GM18519 (cell line): ENCODE data around the gene NTF3.

ENCODE experiments used
- ATAC-seq: cut with Tn5 transposase; IDR thresholded peaks from one replicate; pipeline ENCODE4 v1.9.1; 2021; ENCODE audit warnings: mild to moderate bottlenecking, moderate library complexity; ENCODE audit not compliant: unreplicated experiment, low FRiP score

The NTF3 gene

GRCh38 chr12:5456030-5456429, 24.1 kb downstream of the NTF3 start:
- ATAC-seq, result no peak

GRCh38 chr12:5456906-5457305, 25.0 kb downstream of the NTF3 start:
- no peak for ATAC-seq

- no peak for ATAC-seq
Measured at GRCh38 chr12:5458229-5459050, 26.5 kb downstream of the NTF3 start.

GRCh38 chr12:5459051-5459782, 27.3 kb downstream of the NTF3 start:
- ATAC-seq, result no peak

GRCh38 chr12:5460817-5461216, 28.9 kb downstream of the NTF3 start:
- ATAC-seq, result no peak

- ATAC-seq, result no peak
Measured at GRCh38 chr12:5461966-5462365, 30.1 kb downstream of the NTF3 start.

GRCh38 chr12:5464096-5464495, 32.2 kb downstream of the NTF3 start:
- ATAC-seq, result no peak

- no peak for ATAC-seq
Measured at GRCh38 chr12:5465384-5465783, 33.5 kb downstream of the NTF3 start.

GRCh38 chr12:5466521-5466960, 34.6 kb downstream of the NTF3 start:
- ATAC-seq, result no peak

GRCh38 chr12:5467931-5468330, 36.0 kb downstream of the NTF3 start:
- ATAC-seq, result no peak

GRCh38 chr12:5470221-5470620, 38.3 kb downstream of the NTF3 start:
- ATAC-seq, result no peak

- no peak for ATAC-seq
Measured at GRCh38 chr12:5470703-5471102, 38.8 kb downstream of the NTF3 start.

- no peak for ATAC-seq
Measured at GRCh38 chr12:5473076-5473782, 41.3 kb downstream of the NTF3 start.

- ATAC-seq, result no peak
Measured at GRCh38 chr12:5473783-5474116, 41.8 kb downstream of the NTF3 start.

GRCh38 chr12:5476356-5476755, 44.4 kb downstream of the NTF3 start:
- no peak for ATAC-seq

- no peak for ATAC-seq
Measured at GRCh38 chr12:5478081-5478706, 46.3 kb downstream of the NTF3 start.

GRCh38 chr12:5479761-5480160, 47.9 kb downstream of the NTF3 start:
- no peak for ATAC-seq

- ATAC-seq, result no peak
Measured at GRCh38 chr12:5480218-5480937, 48.5 kb downstream of the NTF3 start.

GRCh38 chr12:5480938-5481303, 49.0 kb downstream of the NTF3 start:
- no peak for ATAC-seq

GRCh38 chr12:5481645-5482044, 49.7 kb downstream of the NTF3 start:
- ATAC-seq, result no peak
